PC-9 (cell line): ENCODE measurements around the gene TMOD1. TPM values are rescaled to one million over a fixed set of nuclear protein-coding genes. Genes with fewer than 3 reads are reported as not detected.

Source experiments
- BruUV-seq: library from RNA; stranded (reverse); fragments of 400-500 nt; replicated peaks from 2 replicates; lab custom pipeline; 2021; lab: Mats Ljungman, UMichigan
- CTCF ChIA-PET: fragments of 300-600 bp; sonication (Branson Sonifier 250); formaldehyde crosslinking; loops from one replicate; lab custom pipeline; 2022; ENCODE audit warnings: antibody characterized with exemption; lab: Charles Lee
- POLR2A ChIA-PET: fragments of 300-600 bp; sonication (Branson Sonifier 250); formaldehyde crosslinking; loops from one replicate; lab custom pipeline; 2022; ENCODE audit warnings: antibody characterized with exemption; ENCODE audit not compliant: unreplicated experiment; lab: Charles Lee
- DNase-seq, 2 experiments: peaks; one replicate each; pipeline versions ENCODE4 v3.0.0 to v3.0.0-alpha.2; 2015 to 2022; ENCODE audit warnings: mixed read lengths in 1 of 2
- H2AFZ ChIP-seq: fragments of 200-600 bp; sonication (generic); 2 replicates; pipeline ENCODE4 v1.8.1; 2017; ENCODE audit warnings: antibody characterized with exemption
- H3F3A ChIP-seq: fragments of 200-600 bp; sonication (generic); 2 replicates; pipeline ENCODE4 v1.8.1; 2017; ENCODE audit warnings: antibody characterized with exemption, mild to moderate bottlenecking, low read depth; ENCODE audit not compliant: insufficient read depth
- H3K27ac ChIP-seq: fragments of 200-600 bp; sonication (generic); 2 replicates; pipeline ENCODE4 v1.6.1; 2016; ENCODE audit warnings: mixed run types
- H3K27me3 ChIP-seq: fragments of 200-600 bp; sonication (generic); 2 replicates; pipeline ENCODE4 v1.6.1; 2016; ENCODE audit warnings: low read depth, mixed run types; ENCODE audit not compliant: insufficient read depth
- H3K36me3 ChIP-seq: fragments of 200-600 bp; sonication (generic); 2 replicates; pipeline ENCODE4 v1.6.1; 2016; ENCODE audit warnings: low read depth, mixed run types
- H3K4me1 ChIP-seq: fragments of 200-600 bp; sonication (generic); replicated peaks from 2 replicates; pipeline ENCODE4 v1.6.1; 2016; ENCODE audit warnings: mixed run types; ENCODE audit not compliant: insufficient read depth
- H3K4me2 ChIP-seq: fragments of 200-600 bp; sonication (generic); 2 replicates; pipeline ENCODE4 v1.6.1; 2017; ENCODE audit warnings: mixed run types
- H3K4me3 ChIP-seq: fragments of 200-600 bp; sonication (generic); 2 replicates; pipeline ENCODE4 v1.6.1; 2016; ENCODE audit warnings: mixed run types
- H3K79me2 ChIP-seq: fragments of 200-600 bp; sonication (generic); 2 replicates; pipeline ENCODE4 v1.6.1; 2017; ENCODE audit warnings: low read depth, mixed run types
- H3K9me2 ChIP-seq: fragments of 200-600 bp; sonication (generic); 2 replicates; pipeline ENCODE4 v1.8.1; 2017; ENCODE audit warnings: mild to moderate bottlenecking; ENCODE audit not compliant: insufficient read depth
- H3K9me3 ChIP-seq: fragments of 200-600 bp; sonication (generic); 2 replicates; pipeline ENCODE4 v1.8.1; 2016; ENCODE audit warnings: low read depth; ENCODE audit not compliant: insufficient read depth
- H4K20me1 ChIP-seq: fragments of 200-600 bp; sonication (generic); 2 replicates; pipeline ENCODE4 v1.8.1; 2017; ENCODE audit not compliant: insufficient read depth
- EZH2 ChIP-seq: fragments of 200-600 bp; sonication (generic); IDR thresholded peaks from 2 replicates; pipeline ENCODE4 v1.8.0; 2017; ENCODE audit warnings: antibody characterized with exemption, low read depth
- intact Hi-C: fragments of 100-400 bp; cut with micrococcal nuclease; formaldehyde crosslinking; loops from one replicate; pipeline ENCODE4 v1.10.0; 2022; ENCODE audit not compliant: unreplicated experiment
- total RNA-seq: library from RNA; stranded (reverse); gene quantifications from 2 replicates; pipeline ENCODE4 v1.2.3, GENCODE V29; 2021
- TF ChIP-seq, protein P1 (sequence below): fragments of 200-600 bp; sonication (generic); conservative IDR thresholded peaks from 2 replicates; pipeline ENCODE4 v1.6.1; 2017; ENCODE audit warnings: mixed run types, antibody characterized with exemption, mild to moderate bottlenecking, moderate library complexity

The TMOD1 gene
- total RNA-seq, 1 experiment from 2014 or later: 6.8 TPM

DNA sequence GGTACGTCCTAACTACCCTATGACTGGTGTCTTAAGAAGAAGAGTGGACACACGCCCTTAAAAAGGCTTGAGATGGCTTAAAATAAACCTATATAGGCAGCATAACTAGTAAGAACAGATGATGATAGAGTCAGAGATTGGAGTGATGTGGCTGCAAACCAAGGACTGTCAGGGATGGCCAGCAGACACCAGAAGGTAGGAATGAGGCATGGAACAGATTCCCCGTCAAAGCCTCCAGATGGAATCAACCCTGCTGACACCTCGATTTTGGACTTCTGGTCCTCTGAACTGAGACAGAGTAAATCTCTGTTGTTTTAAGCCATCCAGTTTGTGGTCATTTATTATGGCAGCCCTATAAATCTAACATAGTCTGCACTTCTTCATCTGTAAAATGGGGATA, 7.4 kb downstream of the TMOD1 start:
- intact Hi-C loops: no loop called here
- Histone ChIP-seq H3K9me2 (no peaks in the 10 kb centered on the region), H3K27ac (no peak overlapping the region), H3K4me1 (peaks cover 18% of the 10 kb centered on the region), H3K36me3 (peaks cover 6% of the 10 kb centered on the region; the same call in 1 of the 2 replicates), H3K27me3 (no peaks in the 10 kb centered on the region), H4K20me1 (no peaks in the 10 kb centered on the region), H3F3A (peaks cover 20% of the 10 kb centered on the region), H3K4me3 (no peak overlapping the region), H3K4me2 (no peak overlapping the region), H3K9me3 (0 out of 2 replicates have a peak, but pooled peaks cover 6% of the 10 kb centered on the region), H2AFZ (no peak overlapping the region), H3K79me2 (no peaks in the 10 kb centered on the region)
- ChIA-PET POLR2A (no interaction called here), CTCF (no interaction called here)
- no TSS peak for BruUV-seq
- TF ChIP-seq EZH2: no peak
- TF ChIP-seq, protein P1, sequence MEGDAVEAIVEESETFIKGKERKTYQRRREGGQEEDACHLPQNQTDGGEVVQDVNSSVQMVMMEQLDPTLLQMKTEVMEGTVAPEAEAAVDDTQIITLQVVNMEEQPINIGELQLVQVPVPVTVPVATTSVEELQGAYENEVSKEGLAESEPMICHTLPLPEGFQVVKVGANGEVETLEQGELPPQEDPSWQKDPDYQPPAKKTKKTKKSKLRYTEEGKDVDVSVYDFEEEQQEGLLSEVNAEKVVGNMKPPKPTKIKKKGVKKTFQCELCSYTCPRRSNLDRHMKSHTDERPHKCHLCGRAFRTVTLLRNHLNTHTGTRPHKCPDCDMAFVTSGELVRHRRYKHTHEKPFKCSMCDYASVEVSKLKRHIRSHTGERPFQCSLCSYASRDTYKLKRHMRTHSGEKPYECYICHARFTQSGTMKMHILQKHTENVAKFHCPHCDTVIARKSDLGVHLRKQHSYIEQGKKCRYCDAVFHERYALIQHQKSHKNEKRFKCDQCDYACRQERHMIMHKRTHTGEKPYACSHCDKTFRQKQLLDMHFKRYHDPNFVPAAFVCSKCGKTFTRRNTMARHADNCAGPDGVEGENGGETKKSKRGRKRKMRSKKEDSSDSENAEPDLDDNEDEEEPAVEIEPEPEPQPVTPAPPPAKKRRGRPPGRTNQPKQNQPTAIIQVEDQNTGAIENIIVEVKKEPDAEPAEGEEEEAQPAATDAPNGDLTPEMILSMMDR: no peak
- no peak for DNase-seq

DNA sequence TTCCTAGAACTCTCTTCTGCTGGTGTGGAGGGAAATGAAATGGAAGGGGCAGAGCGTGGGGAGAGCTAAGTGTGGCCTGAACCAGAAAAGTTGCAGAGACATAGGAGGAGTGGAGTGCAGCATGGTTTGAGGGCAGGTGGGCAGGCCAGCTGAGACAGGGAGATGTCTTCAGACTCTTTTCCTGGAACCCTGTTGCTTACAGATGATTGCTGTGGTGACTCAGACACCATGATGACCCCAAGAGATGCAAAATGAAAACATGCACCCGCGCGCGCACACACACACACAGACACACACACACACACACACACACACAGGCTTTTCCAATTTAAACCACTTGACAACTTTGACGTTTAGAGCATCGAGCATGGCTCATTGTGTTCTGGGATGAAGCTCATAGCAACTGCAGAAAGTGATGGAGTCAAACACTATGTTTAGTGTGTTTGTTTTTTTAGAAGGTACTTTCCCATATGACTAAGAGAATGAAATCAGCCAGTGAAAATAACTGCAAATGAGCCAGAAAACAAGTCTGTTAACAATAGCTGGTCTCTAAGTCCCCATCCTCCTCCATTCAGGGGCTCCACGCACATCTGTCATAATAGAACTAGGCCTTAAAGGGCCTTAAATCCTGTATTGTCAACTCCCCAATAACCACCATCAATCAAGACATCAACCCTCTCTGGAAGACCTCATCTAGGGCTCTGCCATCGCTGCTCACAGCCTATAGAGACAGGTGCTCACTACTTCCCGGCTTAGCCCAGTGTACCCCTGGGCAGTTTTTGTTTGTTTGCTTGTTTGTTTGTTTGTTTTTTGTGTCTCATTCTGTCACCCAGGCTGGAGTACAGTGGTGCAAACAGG, 9.6 kb downstream of the TMOD1 start:
- H4K20me1 ChIP-seq: no peaks in the 10 kb centered on the region
- no peaks in the 10 kb centered on the region for H3K9me2 ChIP-seq
- ChIA-PET CTCF (interaction anchor here (1.1 kb wide), 1 partner anchor 10 kb away, joined by 3 read pairs; the partner anchor contains the start of gene TMOD1), POLR2A (interaction anchor here (0.5 to 0.6 kb wide), 3 partner anchors 10 to 506 kb away, joined by 3 to 7 read pairs (median 4); partner anchors contain the start of gene TMOD1)
- H3F3A ChIP-seq: peaks cover 20% of the 10 kb centered on the region
- peak in 1 of 2 experiments; percentile 68 for DNase-seq
- intact Hi-C loops: no loop called here
- H3K4me2 ChIP-seq: 0 out of 2 replicates have a peak overlapping the region, but pooled peaks have one; percentile 18
- H2AFZ ChIP-seq: no peak overlapping the region
- peaks cover 18% of the 10 kb centered on the region for H3K4me1 ChIP-seq
- H3K79me2 ChIP-seq: no peaks in the 10 kb centered on the region
- no peak overlapping the region for H3K4me3 ChIP-seq
- TF ChIP-seq, protein P1: no peak
- TF ChIP-seq EZH2: no peak
- no TSS peak for BruUV-seq
- H3K27me3 ChIP-seq: no peaks in the 10 kb centered on the region
- peaks cover 6% of the 10 kb centered on the region; the same call in 1 of the 2 replicates for H3K36me3 ChIP-seq
- peak overlapping the region; percentile 73 for H3K27ac ChIP-seq
- H3K9me3 ChIP-seq: 0 out of 2 replicates have a peak, but pooled peaks cover 6% of the 10 kb centered on the region

DNA sequence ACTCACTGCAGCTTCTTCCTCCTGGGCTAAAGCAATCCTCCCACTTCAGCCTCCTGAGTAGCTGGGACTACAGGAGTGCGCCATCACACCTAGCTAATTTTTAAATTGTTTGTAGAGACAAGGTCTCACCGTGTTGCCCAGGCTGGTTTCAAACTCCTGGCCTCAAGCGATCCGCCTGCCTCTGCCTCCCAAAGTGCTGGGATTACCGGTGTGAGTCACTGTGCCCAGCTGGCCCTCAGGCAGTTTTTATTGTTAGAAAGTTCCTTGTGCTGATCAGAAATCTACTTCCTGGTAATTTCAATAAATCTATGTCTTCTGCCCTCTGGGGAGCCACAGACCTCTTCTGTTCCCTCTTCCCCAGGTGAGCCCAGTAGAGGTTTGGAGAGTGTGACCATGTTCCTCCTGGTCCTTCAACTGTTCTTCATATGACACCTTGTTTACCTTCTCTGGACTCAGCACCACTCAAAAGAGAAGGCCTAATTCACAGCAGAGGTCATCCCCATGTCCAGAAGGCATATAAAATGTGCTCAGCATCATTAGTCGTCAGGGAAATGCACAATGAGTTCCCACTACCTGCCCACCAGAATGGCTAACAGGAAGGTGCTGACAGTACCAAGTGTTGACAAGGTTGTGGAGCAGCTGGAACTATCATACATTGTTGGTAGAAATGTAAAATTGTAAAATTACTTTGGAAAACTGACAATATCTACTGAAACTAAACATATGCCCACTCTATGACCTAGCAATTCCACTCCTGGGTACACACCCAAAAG, 10.4 kb downstream of the TMOD1 start:
- peak; percentile 45 to 84 for DNase-seq
- Histone ChIP-seq H3K4me3 (no peak overlapping the region; the same call in 1 of the 2 replicates), H3K9me3 (0 out of 2 replicates have a peak, but pooled peaks cover 6% of the 10 kb centered on the region), H3K4me2 (0 out of 2 replicates have a peak overlapping the region, but pooled peaks have one; percentile 18), H4K20me1 (no peaks in the 10 kb centered on the region), H3K36me3 (peaks cover 6% of the 10 kb centered on the region; the same call in 1 of the 2 replicates), H3K27me3 (no peaks in the 10 kb centered on the region), H2AFZ (no peak overlapping the region), H3K9me2 (no peaks in the 10 kb centered on the region), H3K4me1 (peaks cover 18% of the 10 kb centered on the region), H3F3A (peaks cover 20% of the 10 kb centered on the region), H3K27ac (peak overlapping the region; percentile 73), H3K79me2 (no peaks in the 10 kb centered on the region)
- intact Hi-C loops: no loop called here
- CTCF ChIA-PET: interaction anchor here (1.1 kb wide), 1 partner anchor 11 kb away, joined by 3 read pairs; the partner anchor contains the start of gene TMOD1
- POLR2A ChIA-PET: interaction anchor here (0.6 kb wide), 1 partner anchor 11 kb away, joined by 3 read pairs; the partner anchor contains the start of gene TMOD1
- TF ChIP-seq EZH2: no peak
- TF ChIP-seq, protein P1: no peak
- no TSS peak for BruUV-seq
